AG04450 (cell line): ENCODE data around the gene DRC1. TPM values are rescaled to one million over a fixed set of nuclear protein-coding genes. Genes with fewer than 3 reads are reported as not detected.

ENCODE experiments used
- CTCF ChIA-PET: fragments of 300-600, 350-600 bp; formaldehyde crosslinking; extraction: SDS; loops from one replicate; lab custom pipeline; 2022; ENCODE audit warnings: antibody characterized with exemption, inconsistent platforms; lab: Charles Lee
- POLR2A ChIA-PET: fragments of 350-600 bp; formaldehyde crosslinking; extraction: SDS; loops from one replicate; lab custom pipeline; 2021; ENCODE audit warnings: antibody characterized with exemption, inconsistent platforms; lab: Yijun Ruan, JAX
- DNase-seq: peaks from one replicate; pipeline ENCODE4 v3.0.0-alpha.2; 2011; ENCODE audit warnings: low read depth, low spot score
- H3K27ac ChIP-seq: one replicate; pipeline ENCODE4 v1.5.1; 2012; ENCODE audit warnings: low read depth, low read length, control low read depth
- H3K27me3 ChIP-seq: one replicate; pipeline ENCODE4 v1.6.0; 2012; ENCODE audit warnings: low read length; ENCODE audit not compliant: control insufficient read depth, insufficient read depth
- H3K4me3 ChIP-seq: 2 replicates; pipeline ENCODE4 v1.5.1; 2011; ENCODE audit warnings: mild to moderate bottlenecking, low read depth, low read length, control low read depth
- H3K9me3 ChIP-seq: 2 replicates; pipeline ENCODE4 v1.5.1; 2012; ENCODE audit warnings: low read length; ENCODE audit not compliant: control insufficient read depth, insufficient read depth
- CTCF ChIP-seq: IDR thresholded peaks from 2 replicates; pipeline ENCODE4 v1.5.1; 2011; ENCODE audit warnings: low read depth, low read length, control low read depth, inconsistent platforms
- polyA plus RNA-seq: library from polyadenylated mRNA; depleted of rRNA; stranded (reverse); fragments of >200 nt; gene quantifications from 2 replicates; pipeline ENCODE4 v1.2.3, GENCODE V29; 2011; rRNA removed

The DRC1 gene
- polyA plus RNA-seq, 1 experiment: not detected

- H3K27me3 ChIP-seq: peaks cover 76% of the 10 kb centered on the region
- no peak overlapping the region for H3K27ac ChIP-seq
- DNase-seq: no peak
- ChIA-PET POLR2A (no interaction called here), CTCF (interaction anchor here (1.6 kb wide), 1 partner anchor 74 kb away, joined by 6 read pairs; no protein-coding TSS in a partner anchor)
- H3K9me3 ChIP-seq: no peaks in the 10 kb centered on the region; the same call in 1 of the 2 replicates
- peak; percentile 61 for TF ChIP-seq CTCF
- H3K4me3 ChIP-seq: no peak overlapping the region
Measured at GRCh38 chr2:26503231-26503880, 101.6 kb downstream of the DRC1 start.

- Histone ChIP-seq H3K27ac (no peak overlapping the region), H3K4me3 (no peak overlapping the region), H3K9me3 (no peaks in the 10 kb centered on the region; the same call in 1 of the 2 replicates), H3K27me3 (peaks cover 75% of the 10 kb centered on the region)
- no peak for DNase-seq
- TF ChIP-seq CTCF: no peak
- ChIA-PET CTCF (interaction anchor here (2.1 kb wide), 1 partner anchor 74 kb away, joined by 6 read pairs; no protein-coding TSS in a partner anchor), POLR2A (no interaction called here)
Measured at GRCh38 chr2:26504002-26504401, 102.3 kb downstream of the DRC1 start.

- no peak overlapping the region for H3K4me3 ChIP-seq
- POLR2A ChIA-PET: no interaction called here
Measured at GRCh38 chr2:26506279-26506678, 104.6 kb downstream of the DRC1 start.

More at GRCh38 chr2:26506279-26506678, 104.6 kb downstream of the DRC1 start:
- peaks cover 74% of the 10 kb centered on the region for H3K27me3 ChIP-seq
- no peak overlapping the region for H3K27ac ChIP-seq
- CTCF ChIA-PET: no interaction called here
- no peak for DNase-seq
- TF ChIP-seq CTCF: no peak
- H3K9me3 ChIP-seq: no peaks in the 10 kb centered on the region; the same call in 1 of the 2 replicates

Other genes with a start within 250 kb of the DRC1 start
- 2.8 and 3.1 TPM in 2 replicates for gene GAREM2, start 228.8 kb upstream of the DRC1 start, polyA plus RNA-seq
- 155 and 172 TPM in 2 replicates for gene HADHA, start 157.3 kb upstream of the DRC1 start, polyA plus RNA-seq
- gene HADHB, start 157.0 kb upstream of the DRC1 start, polyA plus RNA-seq: 129 and 162 TPM in 2 replicates
- gene SELENOI, start 55.8 kb upstream of the DRC1 start, polyA plus RNA-seq: 8.9 and 10.9 TPM in 2 replicates
- 0.02 TPM in 1 of 2 replicates, not detected in the other for gene ADGRF3, start 55.1 kb upstream of the DRC1 start, polyA plus RNA-seq
- not detected in 2 replicates for gene OTOF, start 76.2 kb downstream of the DRC1 start, polyA plus RNA-seq
- gene CIB4, start 239.4 kb downstream of the DRC1 start, polyA plus RNA-seq: not detected in 2 replicates